GM12878 (cell line): ENCODE data around the gene FADS3. TPM values are rescaled to one million over a fixed set of nuclear protein-coding genes. Genes with fewer than 3 reads are reported as not detected.
A peak's percentile ranks its signal among the peaks of the same experiment; 100 is the strongest.

Experiments used
- ATF7 ChIP-seq: fragments of 450-650 bp; IDR thresholded peaks from 2 replicates; pipeline ENCODE4 v1.6.1; 2016; ENCODE audit warnings: low read depth, mild to moderate bottlenecking
- CBFB ChIP-seq: IDR thresholded peaks from 2 replicates; pipeline ENCODE4 v1.6.1; 2016; ENCODE audit warnings: antibody characterized with exemption, low read depth
- ETV6 ChIP-seq, 2 experiments: fragments of 450-650 bp in 1 of 2; IDR thresholded peaks in 1 of 2; conservative IDR thresholded peaks in 1 of 2; 2 replicates each; pipeline ENCODE4 v1.6.1; 2014; ENCODE audit warnings: antibody characterized with exemption in 1 of 2, borderline replicate concordance in 1 of 2, low read depth in 1 of 2, mild to moderate bottlenecking in 1 of 2, moderate library complexity in 1 of 2
- JUND ChIP-seq: IDR thresholded peaks from 2 replicates; pipeline ENCODE4 v1.6.1; 2012; ENCODE audit warnings: low read depth, mild to moderate bottlenecking, low read length, improper control_type of control experiment, moderate library complexity
- MTA3 ChIP-seq: IDR thresholded peaks from 2 replicates; pipeline ENCODE4 v1.6.1; 2012; ENCODE audit warnings: low read length, inconsistent platforms, borderline replicate concordance
- MYB ChIP-seq: fragments of 150-350 bp; IDR thresholded peaks from 2 replicates; pipeline ENCODE4 v1.6.1; 2014; ENCODE audit warnings: mild to moderate bottlenecking, low read depth, low read length, borderline replicate concordance
- MYC ChIP-seq: IDR thresholded peaks from 2 replicates; pipeline ENCODE4 v1.6.1; 2011; ENCODE audit warnings: mild to moderate bottlenecking, low read length, moderate library complexity, inconsistent platforms; ENCODE audit not compliant: insufficient read depth, insufficient replicate concordance, insufficient read length, severe bottlenecking
- POLR2A ChIP-seq: IDR thresholded peaks from 2 replicates; pipeline ENCODE4 v1.6.1; 2011; ENCODE audit warnings: low read depth, mild to moderate bottlenecking, low read length
- RAD51 ChIP-seq: fragments of 450-650 bp; IDR thresholded peaks from 2 replicates; pipeline ENCODE4 v1.6.1; 2016; ENCODE audit warnings: moderate library complexity, mild to moderate bottlenecking, inconsistent platforms
- SRF ChIP-seq, 2 experiments: IDR thresholded peaks; 2 replicates each; pipeline ENCODE4 v1.6.1; 2011; ENCODE audit warnings: low read depth in 2 of 2, low read length in 2 of 2, mild to moderate bottlenecking in 1 of 2, moderate library complexity in 1 of 2
- STAT3 ChIP-seq: IDR thresholded peaks from 2 replicates; pipeline ENCODE4 v1.6.1; 2011; ENCODE audit warnings: low read depth, low read length, improper control_type of control experiment
- SUPT20H ChIP-seq: IDR thresholded peaks from 2 replicates; pipeline ENCODE4 v1.6.1; 2011; ENCODE audit warnings: low read depth, mild to moderate bottlenecking, low read length, moderate library complexity, borderline replicate concordance; ENCODE audit not compliant: control insufficient read depth
- SUZ12 ChIP-seq: fragments of 200-600 bp; sonication (generic); IDR thresholded peaks from one replicate; pipeline ENCODE4 v1.6.1; 2018; ENCODE audit warnings: antibody characterized with exemption, mild to moderate bottlenecking; ENCODE audit not compliant: unreplicated experiment
- TCF12 ChIP-seq: IDR thresholded peaks from 2 replicates; pipeline ENCODE4 v1.6.1; 2011; ENCODE audit warnings: low read depth, mild to moderate bottlenecking, low read length
- TCF3 ChIP-seq: IDR thresholded peaks from 2 replicates; pipeline ENCODE4 v1.6.1; 2012; ENCODE audit warnings: low read depth, mild to moderate bottlenecking, low read length, borderline replicate concordance; ENCODE audit not compliant: insufficient read depth
- TCF7 ChIP-seq: IDR thresholded peaks from 2 replicates; pipeline ENCODE4 v1.6.1; 2014; ENCODE audit warnings: antibody characterized with exemption, borderline replicate concordance
- WRNIP1 ChIP-seq: IDR thresholded peaks from 2 replicates; pipeline ENCODE4 v1.6.1; 2011; ENCODE audit warnings: low read depth, low read length, improper control_type of control experiment, borderline replicate concordance
- ZNF207 ChIP-seq: fragments of 450-650 bp; IDR thresholded peaks from 2 replicates; pipeline ENCODE4 v1.6.1; 2014; ENCODE audit warnings: antibody characterized with exemption, mild to moderate bottlenecking, borderline replicate concordance
- ZNF274 ChIP-seq: IDR thresholded peaks from one replicate; pipeline ENCODE4 v1.8.0; 2011; ENCODE audit not compliant: insufficient read length, insufficient read depth
- polyA plus RNA-seq, 11 experiments: library from polyadenylated mRNA; depleted of rRNA in 4 of 11; unstranded in 6 of 11; stranded (reverse) in 5 of 11; fragments of >200 nt; fragmentation: Nextera tagmentation in 4 of 11; fragmentation: Illumina TruSeq in 1 of 11; extraction: Ambion mirVana in 4 of 11; extraction: Trizol in 1 of 11; gene quantifications; 1 replicate in 1 of 11; 2 replicates in 10 of 11; pipeline versions ENCODE4 v1.2.1 to v1.2.3, GENCODE V29; 2011 to 2016; ENCODE audit warnings: inconsistent platforms in 2 of 11, missing spikeins in 2 of 11, low read depth in 1 of 11
- total RNA-seq, 4 experiments: library from RNA; depleted of rRNA in 3 of 4; stranded (reverse); fragments of >200 nt in 3 of 4; fragmentation: Illumina TruSeq in 1 of 4; extraction: Trizol in 1 of 4; gene quantifications; 2 replicates each; pipeline versions ENCODE4 v1.2.1 to v1.2.3, GENCODE V29; 2013 to 2021
- TF ChIP-seq, protein P1 (sequence below): IDR thresholded peaks from 2 replicates; pipeline ENCODE4 v1.6.1; 2011; ENCODE audit warnings: borderline replicate concordance, low read depth, mild to moderate bottlenecking, moderate library complexity, low read length; ENCODE audit not compliant: insufficient read depth, poor library complexity, severe bottlenecking
- TF ChIP-seq, protein P2 (sequence below): fragments of 450-650 bp; IDR thresholded peaks from 2 replicates; pipeline ENCODE4 v1.6.1; 2017; ENCODE audit warnings: low read depth, mild to moderate bottlenecking, moderate library complexity
- TF ChIP-seq, protein P3 (sequence below): IDR thresholded peaks from 2 replicates; pipeline ENCODE4 v1.6.1; 2011; ENCODE audit warnings: borderline replicate concordance, low read depth, mild to moderate bottlenecking, moderate library complexity, mixed read lengths, low read length; ENCODE audit not compliant: insufficient read depth; ENCODE audit errors: extremely low read length
- TF ChIP-seq, protein P4 (sequence below): fragments of 450-650 bp; IDR thresholded peaks from 2 replicates; pipeline ENCODE4 v1.6.1; 2016; ENCODE audit warnings: mild to moderate bottlenecking

Gene FADS3
- total and polyA plus RNA-seq, 10 of the 15 experiments (the other 5 are each of a cell fraction or from before 2014, with no cell fraction given): 0.23 to 8.1 (median 4.2) TPM

DNA sequence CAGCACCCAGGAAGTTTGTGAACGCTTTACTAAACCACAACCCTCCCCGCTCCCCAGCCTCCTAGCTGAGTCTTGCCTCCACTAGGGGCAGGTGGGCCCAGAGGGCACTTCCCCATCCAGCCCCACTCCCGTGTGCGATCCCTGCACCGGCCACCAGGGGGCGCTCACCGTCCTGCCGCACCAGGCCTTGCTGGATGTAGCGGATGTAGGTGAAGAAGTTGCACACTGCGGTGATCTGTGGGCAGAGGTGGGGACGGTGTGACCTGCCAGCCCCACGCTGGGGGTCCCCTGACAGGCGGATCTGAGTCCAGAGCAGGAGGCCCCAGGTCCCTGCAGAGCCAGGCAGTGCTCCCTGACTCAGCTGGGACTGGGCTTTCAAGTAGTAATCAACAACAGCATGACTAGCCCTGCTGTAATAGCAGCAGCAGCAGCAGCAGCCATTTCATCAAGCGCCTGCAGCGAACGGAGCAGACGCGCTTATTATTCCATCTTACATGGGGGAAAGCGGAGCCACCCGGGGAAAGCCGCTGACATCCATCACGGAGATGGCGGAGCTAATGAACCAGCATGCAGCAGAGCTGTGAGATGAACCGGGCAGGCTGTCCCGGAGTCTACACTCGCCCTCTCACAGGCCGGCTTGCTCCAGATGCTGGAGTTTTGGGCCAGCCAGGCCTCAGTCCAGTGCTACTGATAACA is 7.9 kb upstream of the FADS3 start (continued):
- TF ChIP-seq, protein P1, sequence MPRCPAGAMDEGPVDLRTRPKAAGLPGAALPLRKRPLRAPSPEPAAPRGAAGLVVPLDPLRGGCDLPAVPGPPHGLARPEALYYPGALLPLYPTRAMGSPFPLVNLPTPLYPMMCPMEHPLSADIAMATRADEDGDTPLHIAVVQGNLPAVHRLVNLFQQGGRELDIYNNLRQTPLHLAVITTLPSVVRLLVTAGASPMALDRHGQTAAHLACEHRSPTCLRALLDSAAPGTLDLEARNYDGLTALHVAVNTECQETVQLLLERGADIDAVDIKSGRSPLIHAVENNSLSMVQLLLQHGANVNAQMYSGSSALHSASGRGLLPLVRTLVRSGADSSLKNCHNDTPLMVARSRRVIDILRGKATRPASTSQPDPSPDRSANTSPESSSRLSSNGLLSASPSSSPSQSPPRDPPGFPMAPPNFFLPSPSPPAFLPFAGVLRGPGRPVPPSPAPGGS: no peak
- TF ChIP-seq, protein P2, sequence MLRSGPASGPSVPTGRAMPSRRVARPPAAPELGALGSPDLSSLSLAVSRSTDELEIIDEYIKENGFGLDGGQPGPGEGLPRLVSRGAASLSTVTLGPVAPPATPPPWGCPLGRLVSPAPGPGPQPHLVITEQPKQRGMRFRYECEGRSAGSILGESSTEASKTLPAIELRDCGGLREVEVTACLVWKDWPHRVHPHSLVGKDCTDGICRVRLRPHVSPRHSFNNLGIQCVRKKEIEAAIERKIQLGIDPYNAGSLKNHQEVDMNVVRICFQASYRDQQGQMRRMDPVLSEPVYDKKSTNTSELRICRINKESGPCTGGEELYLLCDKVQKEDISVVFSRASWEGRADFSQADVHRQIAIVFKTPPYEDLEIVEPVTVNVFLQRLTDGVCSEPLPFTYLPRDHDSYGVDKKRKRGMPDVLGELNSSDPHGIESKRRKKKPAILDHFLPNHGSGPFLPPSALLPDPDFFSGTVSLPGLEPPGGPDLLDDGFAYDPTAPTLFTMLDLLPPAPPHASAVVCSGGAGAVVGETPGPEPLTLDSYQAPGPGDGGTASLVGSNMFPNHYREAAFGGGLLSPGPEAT: no peak
- TF ChIP-seq SUZ12: no peak
- no peak for TF ChIP-seq MYB
- TF ChIP-seq POLR2A: no peak
- no peak for TF ChIP-seq ETV6 (conservative IDR thresholded peaks at IDR 0.05 in 1 of 2, IDR thresholded peaks at IDR 0.05 in 1 of 2; ENCODE audit: borderline replicate concordance in 1 of 2, low read depth in 1 of 2)
- TF ChIP-seq RAD51: no peak
- no peak for TF ChIP-seq ZNF274
- TF ChIP-seq ATF7: no peak
- TF ChIP-seq, protein P3, sequence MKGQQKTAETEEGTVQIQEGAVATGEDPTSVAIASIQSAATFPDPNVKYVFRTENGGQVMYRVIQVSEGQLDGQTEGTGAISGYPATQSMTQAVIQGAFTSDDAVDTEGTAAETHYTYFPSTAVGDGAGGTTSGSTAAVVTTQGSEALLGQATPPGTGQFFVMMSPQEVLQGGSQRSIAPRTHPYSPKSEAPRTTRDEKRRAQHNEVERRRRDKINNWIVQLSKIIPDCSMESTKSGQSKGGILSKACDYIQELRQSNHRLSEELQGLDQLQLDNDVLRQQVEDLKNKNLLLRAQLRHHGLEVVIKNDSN: no peak
- TF ChIP-seq STAT3: no peak
- TF ChIP-seq TCF12: 0 out of 2 replicates have a peak, but pooled peaks have one; percentile 41
- no peak for TF ChIP-seq TCF3
- TF ChIP-seq ZNF207: peak; percentile 83
- TF ChIP-seq, protein P4, sequence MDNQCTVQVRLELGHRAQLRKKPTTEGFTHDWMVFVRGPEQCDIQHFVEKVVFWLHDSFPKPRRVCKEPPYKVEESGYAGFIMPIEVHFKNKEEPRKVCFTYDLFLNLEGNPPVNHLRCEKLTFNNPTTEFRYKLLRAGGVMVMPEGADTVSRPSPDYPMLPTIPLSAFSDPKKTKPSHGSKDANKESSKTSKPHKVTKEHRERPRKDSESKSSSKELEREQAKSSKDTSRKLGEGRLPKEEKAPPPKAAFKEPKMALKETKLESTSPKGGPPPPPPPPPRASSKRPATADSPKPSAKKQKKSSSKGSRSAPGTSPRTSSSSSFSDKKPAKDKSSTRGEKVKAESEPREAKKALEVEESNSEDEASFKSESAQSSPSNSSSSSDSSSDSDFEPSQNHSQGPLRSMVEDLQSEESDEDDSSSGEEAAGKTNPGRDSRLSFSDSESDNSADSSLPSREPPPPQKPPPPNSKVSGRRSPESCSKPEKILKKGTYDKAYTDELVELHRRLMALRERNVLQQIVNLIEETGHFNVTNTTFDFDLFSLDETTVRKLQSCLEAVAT: 0 out of 2 replicates have a peak, but pooled peaks have one; percentile 37
- TF ChIP-seq JUND: no peak
- TF ChIP-seq SUPT20H: no peak
- no peak for TF ChIP-seq WRNIP1
- TF ChIP-seq CBFB: no peak
- TF ChIP-seq TCF7: no peak
- no peak for TF ChIP-seq SRF (IDR thresholded peaks at IDR 0.05; ENCODE audit: low read depth in 2 of 2, low read length in 2 of 2)
- no peak for TF ChIP-seq MTA3
- no peak for TF ChIP-seq MYC
